Suprapubic skin (tissue), 4 donors: ENCODE data around the gene PDXP. TPM values are rescaled to one million over a fixed set of nuclear protein-coding genes. Genes with fewer than 3 reads are reported as not detected.

ENCODE experiments used
- DNase-seq, 2 donors: peaks; one replicate each; pipeline ENCODE4 v3.0.0-alpha.2; 2019; ENCODE audit warnings: low spot score in 2 of 2
- H3K27ac ChIP-seq: fragments of 200-600 bp; sonication (generic); one replicate; pipeline ENCODE4 v1.5.1; 2019
- H3K27me3 ChIP-seq: fragments of 200-600 bp; sonication (generic); one replicate; pipeline ENCODE4 v1.5.1; 2019
- H3K36me3 ChIP-seq: fragments of 200-600 bp; sonication (generic); one replicate; pipeline ENCODE4 v1.5.1; 2019
- H3K4me1 ChIP-seq: fragments of 200-600 bp; sonication (generic); one replicate; pipeline ENCODE4 v1.5.1; 2019
- H3K4me3 ChIP-seq: fragments of 200-600 bp; sonication (generic); one replicate; pipeline ENCODE4 v1.5.1; 2019; ENCODE audit warnings: mild to moderate bottlenecking
- H3K9me3 ChIP-seq: fragments of 200-600 bp; sonication (generic); one replicate; pipeline ENCODE4 v1.5.1; 2019
- EP300 ChIP-seq: sonication (generic); formaldehyde crosslinking; IDR thresholded peaks from one replicate; pipeline ENCODE4 v1.6.1; 2017; ENCODE audit warnings: antibody characterized with exemption
- POLR2A ChIP-seq, 2 donors: fragments of 450-650 bp; IDR thresholded peaks; one replicate each; pipeline ENCODE4 v1.6.1; 2017; ENCODE audit warnings: antibody characterized with exemption in 2 of 2, mild to moderate bottlenecking in 2 of 2, moderate library complexity in 2 of 2
- POLR2AphosphoS5 ChIP-seq, 3 donors: sonication (generic); formaldehyde crosslinking; IDR thresholded peaks; one replicate each; pipeline ENCODE4 v1.6.1; 2017; ENCODE audit warnings: antibody characterized with exemption in 3 of 3
- WGBS: methylation state at CpG from one replicate; pipeline ENCODE4 v1.1.5; 2018; 5-methylcytosine and 5-hydroxymethylcytosine counted together
- total RNA-seq, 4 donors: library from RNA; depleted of rRNA; stranded (reverse); fragments of >200 nt; gene quantifications; one replicate each; pipeline ENCODE4 v1.1.0, GENCODE V29; 2016
- TF ChIP-seq, protein P1 (sequence below), 2 donors: fragments of 200-600 bp in 1 of 2; fragments of 450-650 bp in 1 of 2; sonication (generic) in 1 of 2; IDR thresholded peaks; one replicate each; pipeline ENCODE4 v1.5.1; 2016 to 2019; ENCODE audit warnings: antibody characterized with exemption in 2 of 2, mild to moderate bottlenecking in 1 of 2, moderate library complexity in 1 of 2

Gene PDXP
- total RNA-seq, 4 donors from 2014 or later = 4.2 to 6.1 (median 4.9) TPM

DNA sequence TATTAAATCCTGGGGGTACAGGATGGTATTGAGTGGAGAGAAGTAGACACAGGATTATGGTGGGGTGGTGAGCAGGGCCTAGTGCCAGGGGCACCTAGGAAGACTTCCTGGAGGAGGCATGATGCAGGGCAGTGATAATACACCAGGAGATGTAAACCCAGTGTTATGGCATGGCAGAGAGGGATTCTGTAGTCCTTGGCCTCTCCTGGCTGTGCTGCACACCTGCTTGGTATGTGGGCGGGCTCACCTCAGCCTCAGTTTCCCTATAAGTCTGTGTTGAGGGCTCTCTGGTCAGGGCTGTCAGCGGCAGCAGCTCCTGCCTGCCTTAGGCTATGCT, 2.2 kb downstream of the PDXP start:
- Histone ChIP-seq H3K27me3 (no peaks in the 10 kb centered on the region), H3K4me1 (peaks cover 36% of the 10 kb centered on the region), H3K27ac (peak overlapping the region; percentile 15), H3K36me3 (peaks cover 4% of the 10 kb centered on the region), H3K4me3 (no peak overlapping the region), H3K9me3 (no peaks in the 10 kb centered on the region)
- WGBS = 47% methylated on average over 2 of the region's 2 CpGs
- no peak for DNase-seq
- TF ChIP-seq EP300 (no peak), POLR2A (IDR thresholded peaks at IDR 0.05) (no peak), POLR2AphosphoS5 (IDR thresholded peaks at IDR 0.05) (no peak)
- TF ChIP-seq, protein P1, sequence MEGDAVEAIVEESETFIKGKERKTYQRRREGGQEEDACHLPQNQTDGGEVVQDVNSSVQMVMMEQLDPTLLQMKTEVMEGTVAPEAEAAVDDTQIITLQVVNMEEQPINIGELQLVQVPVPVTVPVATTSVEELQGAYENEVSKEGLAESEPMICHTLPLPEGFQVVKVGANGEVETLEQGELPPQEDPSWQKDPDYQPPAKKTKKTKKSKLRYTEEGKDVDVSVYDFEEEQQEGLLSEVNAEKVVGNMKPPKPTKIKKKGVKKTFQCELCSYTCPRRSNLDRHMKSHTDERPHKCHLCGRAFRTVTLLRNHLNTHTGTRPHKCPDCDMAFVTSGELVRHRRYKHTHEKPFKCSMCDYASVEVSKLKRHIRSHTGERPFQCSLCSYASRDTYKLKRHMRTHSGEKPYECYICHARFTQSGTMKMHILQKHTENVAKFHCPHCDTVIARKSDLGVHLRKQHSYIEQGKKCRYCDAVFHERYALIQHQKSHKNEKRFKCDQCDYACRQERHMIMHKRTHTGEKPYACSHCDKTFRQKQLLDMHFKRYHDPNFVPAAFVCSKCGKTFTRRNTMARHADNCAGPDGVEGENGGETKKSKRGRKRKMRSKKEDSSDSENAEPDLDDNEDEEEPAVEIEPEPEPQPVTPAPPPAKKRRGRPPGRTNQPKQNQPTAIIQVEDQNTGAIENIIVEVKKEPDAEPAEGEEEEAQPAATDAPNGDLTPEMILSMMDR (IDR thresholded peaks at IDR 0.05) = no peak

DNA sequence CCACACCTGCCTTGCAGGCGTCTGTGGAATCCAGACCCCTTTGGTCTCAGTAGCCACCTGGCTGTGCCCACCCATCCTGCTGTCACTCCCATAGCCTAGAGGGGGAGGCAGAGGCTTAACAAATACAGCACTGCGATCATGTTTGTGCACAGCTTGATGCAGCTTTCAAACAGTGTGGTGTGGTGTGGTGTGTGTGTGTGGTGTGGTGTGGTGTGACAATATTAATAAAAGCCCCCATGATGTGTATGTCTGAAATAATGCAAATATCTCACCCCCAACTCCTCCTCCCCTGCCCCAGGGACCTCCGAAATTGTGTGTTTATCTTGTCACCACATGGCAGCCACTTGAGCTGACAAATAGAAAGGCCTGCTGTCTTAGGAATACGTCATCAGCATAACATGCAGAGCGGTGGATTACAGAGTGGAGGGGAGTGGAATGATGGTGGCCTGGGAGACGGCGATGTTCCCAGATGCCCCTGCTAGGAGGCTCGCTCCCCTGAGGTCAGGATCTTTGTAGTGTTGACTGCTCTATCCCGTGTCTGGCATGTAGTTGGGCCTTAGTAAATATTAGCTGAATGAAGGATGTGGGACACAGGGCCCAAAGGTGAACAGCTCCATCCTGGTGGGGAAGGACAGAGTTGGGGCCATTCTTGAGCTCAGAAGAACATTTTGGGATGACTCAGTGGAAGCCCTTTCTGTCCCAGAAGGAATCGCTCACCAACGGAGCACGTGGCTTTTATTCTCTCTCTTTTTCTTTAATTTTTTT, 2.8 kb downstream of the PDXP start:
- Histone ChIP-seq H3K4me1 (peaks cover 36% of the 10 kb centered on the region), H3K27ac (peak overlapping the region; percentile 67), H3K4me3 (no peak overlapping the region), H3K27me3 (no peaks in the 10 kb centered on the region), H3K9me3 (no peaks in the 10 kb centered on the region), H3K36me3 (peaks cover 8% of the 10 kb centered on the region)
- no peak for DNase-seq
- 49% methylated on average over 12 of the region's 12 CpGs for WGBS
- TF ChIP-seq, protein P1 (IDR thresholded peaks at IDR 0.05) = peak in 1 of 2 donors; percentile 11
- no peak for TF ChIP-seq EP300

DNA sequence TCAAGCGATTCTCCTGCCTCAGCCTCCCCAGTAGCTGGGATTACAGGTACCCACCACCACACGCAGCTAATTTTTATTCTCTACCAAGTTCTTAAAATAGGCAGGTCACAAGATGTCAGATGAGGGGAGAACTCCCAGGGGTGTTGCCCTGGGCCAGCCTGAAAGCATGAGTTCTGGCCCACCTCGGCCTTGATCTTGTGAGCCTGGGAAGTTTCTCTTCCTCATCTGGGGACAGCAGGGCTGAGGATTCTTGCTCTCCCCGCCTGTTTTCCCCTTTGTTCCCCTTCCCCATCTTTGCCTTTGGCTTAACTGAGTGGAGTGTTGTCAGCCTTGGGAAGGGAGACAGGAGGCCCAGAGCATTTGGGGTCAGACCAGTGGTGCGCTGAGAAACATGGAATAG, 3.5 kb downstream of the PDXP start:
- H3K9me3 ChIP-seq = no peaks in the 10 kb centered on the region
- no peak overlapping the region for H3K4me3 ChIP-seq
- H3K4me1 ChIP-seq = peaks cover 36% of the 10 kb centered on the region
- peaks cover 8% of the 10 kb centered on the region for H3K36me3 ChIP-seq
- TF ChIP-seq POLR2A (IDR thresholded peaks at IDR 0.05) = no peak
- no peak for TF ChIP-seq EP300
- TF ChIP-seq, protein P1 (IDR thresholded peaks at IDR 0.05) = no peak
- TF ChIP-seq POLR2AphosphoS5 (IDR thresholded peaks at IDR 0.05) = no peak
- peak overlapping the region; percentile 35 for H3K27ac ChIP-seq
- no peak for DNase-seq
- 75% methylated on average over 5 of the region's 5 CpGs for WGBS
- no peaks in the 10 kb centered on the region for H3K27me3 ChIP-seq

DNA sequence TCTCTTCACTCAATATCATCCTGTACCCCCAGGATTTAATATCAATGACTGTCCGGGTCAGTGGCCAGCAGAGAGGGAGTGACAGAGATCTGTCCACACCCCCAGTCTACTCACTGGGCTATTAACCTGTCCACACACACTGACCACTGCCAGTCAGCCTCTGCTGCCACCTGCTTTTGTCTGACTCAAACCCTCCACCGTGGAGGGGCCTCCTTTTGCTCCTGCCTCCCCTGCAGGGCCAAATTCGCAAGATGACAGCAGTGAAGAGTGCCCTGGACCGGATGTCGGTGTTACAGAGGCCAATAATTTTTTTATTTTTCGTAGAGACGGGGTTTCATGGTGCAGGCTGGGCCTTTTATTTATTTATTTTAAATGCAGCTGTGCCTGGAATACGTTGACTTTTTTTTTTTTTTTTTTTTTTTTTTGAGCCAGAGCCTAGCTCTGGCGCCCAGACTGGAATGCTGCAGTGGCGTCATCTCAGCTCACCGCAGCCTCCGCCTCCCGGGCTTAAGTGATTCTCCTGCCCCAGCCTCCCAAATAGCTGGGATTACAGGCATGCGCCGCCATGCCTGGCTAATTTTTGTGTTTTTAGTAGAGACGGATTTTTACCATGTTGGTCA, 5.1 kb downstream of the PDXP start:
- H3K9me3 ChIP-seq = no peaks in the 10 kb centered on the region
- H3K4me3 ChIP-seq = no peak overlapping the region
- H3K27ac ChIP-seq = no peak overlapping the region
- TF ChIP-seq POLR2A (IDR thresholded peaks at IDR 0.05) = no peak
- TF ChIP-seq, protein P1 (IDR thresholded peaks at IDR 0.05) = no peak
- TF ChIP-seq POLR2AphosphoS5 (IDR thresholded peaks at IDR 0.05) = no peak
- no peak for TF ChIP-seq EP300
- DNase-seq = no peak
- WGBS = 79% methylated on average over 16 of the region's 16 CpGs
- H3K4me1 ChIP-seq = peaks cover 28% of the 10 kb centered on the region
- peaks cover 8% of the 10 kb centered on the region for H3K36me3 ChIP-seq
- H3K27me3 ChIP-seq = no peaks in the 10 kb centered on the region

DNA sequence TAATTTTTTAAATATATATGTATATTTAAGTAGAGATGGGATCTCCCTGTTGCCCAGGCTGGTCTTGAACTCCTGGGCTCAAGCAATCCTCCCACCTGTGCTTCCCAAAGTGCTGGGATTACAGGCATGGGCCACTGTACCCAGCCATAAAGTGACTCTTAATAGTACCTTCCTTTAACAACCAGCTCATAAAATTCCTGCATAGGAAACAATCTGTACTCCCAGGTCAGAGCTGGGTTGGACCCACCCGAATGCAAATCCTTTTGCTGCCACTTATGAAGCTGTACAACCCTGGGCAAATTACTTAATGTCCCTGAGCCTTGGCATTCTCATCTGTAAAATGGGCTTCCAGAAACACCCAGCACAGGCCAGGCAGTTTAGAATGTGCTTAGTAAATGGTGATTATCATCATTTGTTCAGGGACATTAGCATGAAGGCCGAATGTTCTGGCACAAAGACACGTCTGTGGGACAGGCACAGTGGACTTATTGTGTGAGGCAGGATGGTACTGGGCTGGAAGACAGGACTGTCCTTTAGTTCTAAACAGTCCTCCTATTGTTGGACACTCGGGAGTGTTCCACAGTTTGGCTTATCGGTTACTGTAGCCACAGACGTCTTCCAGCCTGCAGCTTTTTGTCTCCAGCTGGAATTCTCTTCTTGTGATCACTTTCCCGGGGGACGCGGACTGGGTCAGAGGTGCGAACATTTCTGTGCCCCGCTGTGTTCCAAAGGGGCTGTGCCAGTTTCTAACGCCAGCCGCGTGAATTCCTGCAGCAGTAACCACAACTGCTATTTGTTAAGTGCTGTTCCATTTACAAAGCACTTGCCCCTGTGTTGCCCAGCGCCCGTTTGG, 6.0 kb downstream of the PDXP start:
- WGBS = 70% methylated on average over 16 of the region's 16 CpGs
- H3K27me3 ChIP-seq = no peaks in the 10 kb centered on the region
- peaks cover 8% of the 10 kb centered on the region for H3K36me3 ChIP-seq
- no peaks in the 10 kb centered on the region for H3K9me3 ChIP-seq
- TF ChIP-seq, protein P1 (IDR thresholded peaks at IDR 0.05) = no peak
- TF ChIP-seq POLR2A (IDR thresholded peaks at IDR 0.05) (no peak), POLR2AphosphoS5 (IDR thresholded peaks at IDR 0.05) (no peak), EP300 (no peak)
- DNase-seq = no peak
- H3K4me1 ChIP-seq = peaks cover 21% of the 10 kb centered on the region
- no peak overlapping the region for H3K4me3 ChIP-seq
- H3K27ac ChIP-seq = peak overlapping the region; percentile 39
